B cell (primary cell): ENCODE results near the gene ZNF317. TPM values are rescaled to one million over a fixed set of nuclear protein-coding genes. Genes with fewer than 3 reads are reported as not detected.

Experiments used
- ATAC-seq: fragments of 200-7000 bp; cut with Tn5 transposase; one replicate; pipeline ENCODE4 v1.10.0; 2021; ENCODE audit warnings: low read depth, mild to moderate bottlenecking, moderate number of reproducible peaks, moderate library complexity
- CTCF ChIA-PET: fragments of 350-600 bp; sonication (Branson Sonifier 250); formaldehyde crosslinking; loops from one replicate; lab custom pipeline; 2021; ENCODE audit warnings: antibody characterized with exemption, inconsistent platforms; lab: Charles Lee
- POLR2A ChIA-PET: fragments of 350-600 bp; sonication (Branson Sonifier 250); formaldehyde crosslinking; loops from one replicate; lab custom pipeline; 2021; ENCODE audit warnings: antibody characterized with exemption; lab: Charles Lee
- DNase-seq: peaks from one replicate; pipeline ENCODE4 v3.0.0; 2013
- H2AFZ ChIP-seq: 2 replicates; pipeline ENCODE4 v1.6.1; 2012; ENCODE audit warnings: mild to moderate bottlenecking, low read depth, low read length; ENCODE audit not compliant: insufficient read depth, poor library complexity, severe bottlenecking
- H3K27ac ChIP-seq, 2 donors: 1 replicate in 1 of 2; 2 replicates in 1 of 2; pipeline ENCODE4 v1.5.1; 2012 to 2013; ENCODE audit warnings: low read length in 2 of 2, mild to moderate bottlenecking in 2 of 2, moderate library complexity in 1 of 2
- H3K27me3 ChIP-seq, 4 experiments: fragments of 200-600 bp in 1 of 4; sonication (generic) in 1 of 4; replicated peaks in 1 of 4; 1 replicate in 2 of 4; 2 replicates in 2 of 4; pipeline versions ENCODE4 v1.6.1 to v1.7.0; 2013 to 2016; ENCODE audit warnings: low read length in 3 of 4, mild to moderate bottlenecking in 2 of 4, mixed read lengths in 1 of 4, moderate library complexity in 1 of 4; ENCODE audit not compliant: insufficient read depth in 4 of 4, control insufficient read depth in 3 of 4; ENCODE audit errors: control extremely low read depth in 1 of 4
- H3K36me3 ChIP-seq, 2 experiments: replicated peaks in 1 of 2; 1 replicate in 1 of 2; 2 replicates in 1 of 2; pipeline versions ENCODE4 v1.6.1 to v1.7.1; 2013; ENCODE audit warnings: low read length in 1 of 2; ENCODE audit not compliant: insufficient read depth in 2 of 2, control insufficient read depth in 1 of 2; ENCODE audit errors: control extremely low read depth in 1 of 2, extremely low read depth in 1 of 2
- H3K4me1 ChIP-seq, 2 donors: fragments of 200-600 bp in 1 of 2; sonication (generic) in 1 of 2; 1 replicate in 1 of 2; 2 replicates in 1 of 2; pipeline versions ENCODE4 v1.5.1 to v1.6.1; 2013 to 2017; ENCODE audit warnings: low read length in 2 of 2; ENCODE audit not compliant: control insufficient read depth in 2 of 2, insufficient read depth in 2 of 2
- H3K4me2 ChIP-seq: replicated peaks from 2 replicates; pipeline ENCODE3; 2012; ENCODE audit warnings: mild to moderate bottlenecking, low read depth, low read length; ENCODE audit not compliant: poor library complexity, severe bottlenecking
- H3K4me3 ChIP-seq, 5 experiments: fragments of 200-600 bp in 1 of 5; sonication (generic) in 1 of 5; 1 replicate in 3 of 5; 2 replicates in 2 of 5; pipeline versions ENCODE4 v1.5.1 to v1.7.0; 2011 to 2016; ENCODE audit warnings: low read length in 4 of 5, mild to moderate bottlenecking in 4 of 5, low read depth in 2 of 5, control low read depth in 1 of 5, moderate library complexity in 1 of 5; ENCODE audit not compliant: insufficient read depth in 1 of 5; ENCODE audit errors: control extremely low read depth in 1 of 5, extremely low read depth in 1 of 5
- H3K79me2 ChIP-seq: fragments of 200-600 bp; sonication (generic); one replicate; pipeline ENCODE4 v1.6.0; 2016; ENCODE audit warnings: low read length; ENCODE audit not compliant: control insufficient read depth, insufficient read depth
- H3K9ac ChIP-seq: fragments of 200-600 bp; sonication (generic); 2 replicates; pipeline ENCODE4 v1.6.1; 2017; ENCODE audit warnings: mild to moderate bottlenecking, low read length, moderate library complexity
- H3K9me3 ChIP-seq, 3 donors: one replicate each; pipeline versions ENCODE4 v1.6.1 to v1.7.1; 2013; ENCODE audit warnings: low read length in 2 of 3; ENCODE audit not compliant: control insufficient read depth in 2 of 3, insufficient read depth in 1 of 3; ENCODE audit errors: control extremely low read depth in 1 of 3
- H4K20me1 ChIP-seq: 2 replicates; pipeline ENCODE4 v1.6.0; 2012; ENCODE audit warnings: mild to moderate bottlenecking, low read length; ENCODE audit not compliant: insufficient read depth, control insufficient read depth, poor library complexity, severe bottlenecking
- H3K27ac Mint-ChIP-seq: one replicate; pipeline ENCODE4 v1.8.0; 2021; ENCODE audit warnings: mixed read lengths
- H3K27me3 Mint-ChIP-seq: one replicate; pipeline ENCODE4 v1.8.0; 2021; ENCODE audit warnings: mixed read lengths
- H3K4me1 Mint-ChIP-seq: one replicate; pipeline ENCODE4 v1.8.0; 2021; ENCODE audit warnings: mixed read lengths
- H3K4me3 Mint-ChIP-seq: one replicate; pipeline ENCODE4 v1.8.0; 2021; ENCODE audit warnings: mixed read lengths
- H3K9me3 Mint-ChIP-seq: one replicate; pipeline ENCODE4 v1.8.0; 2022; ENCODE audit warnings: mixed read lengths; ENCODE audit not compliant: insufficient read depth
- CTCF ChIP-seq: fragments of 200-600 bp; IDR thresholded peaks from one replicate; pipeline ENCODE4 v1.8.0; 2022; ENCODE audit warnings: antibody characterized with exemption, mild to moderate bottlenecking
- EZH2 ChIP-seq: IDR thresholded peaks from 2 replicates; pipeline ENCODE4 v1.6.1; 2012; ENCODE audit warnings: borderline replicate concordance, low read depth, mild to moderate bottlenecking, moderate library complexity, low read length; ENCODE audit not compliant: insufficient read depth, poor library complexity, severe bottlenecking
- WGBS: methylation state at CpG from one replicate; pipeline ENCODE4 v1.1.5; 2013; ENCODE audit warnings: missing lambda C conversion rate; ENCODE audit not compliant: insufficient coverage; 5-methylcytosine and 5-hydroxymethylcytosine counted together
- intact Hi-C: fragments of 100-400 bp; cut with micrococcal nuclease; formaldehyde crosslinking; loops from one replicate; pipeline ENCODE4 v1.10.0; 2022
- polyA plus RNA-seq: library from polyadenylated mRNA; depleted of rRNA; stranded (reverse); fragments of >200 nt; gene quantifications from 2 replicates; pipeline ENCODE4 v1.2.3, GENCODE V29; 2012
- total RNA-seq, 2 donors: library from RNA; stranded (reverse); fragments of 120-200 nt in 1 of 2; gene quantifications; 1 replicate in 1 of 2; 2 replicates in 1 of 2; pipeline versions ENCODE4 v1.2.3 to v1.2.4, GENCODE V29; 2013 to 2022

Gene ZNF317
- total and polyA plus RNA-seq, 2 donors (not counting 1 experiment from before 2014, with no cell fraction given), result 31.6 to 65.2 TPM

- Mint-ChIP-seq H3K9me3 (no peaks in the 10 kb centered on the region), H3K4me3 (no peak overlapping the region), H3K27ac (no peak overlapping the region), H3K4me1 (peaks cover 10% of the 10 kb centered on the region), H3K27me3 (peaks cover 15% of the 10 kb centered on the region)
- Histone ChIP-seq H3K79me2 (no peaks in the 10 kb centered on the region), H2AFZ (no peak overlapping the region), H3K4me1 (peaks cover 4 to 12% of the 10 kb centered on the region in 2 donors), H3K9ac (no peak overlapping the region), H3K4me3 (no peak overlapping the region), H3K9me3 (no peaks in the 10 kb centered on the region), H3K36me3 (no peaks in the 10 kb centered on the region), H4K20me1 (no peaks in the 10 kb centered on the region), H3K27ac (no peak overlapping the region), H3K27me3 (peaks cover 0 to 9% (median 4%) of the 10 kb centered on the region in 4 experiments), H3K4me2 (no peak overlapping the region)
- ATAC-seq, result no peak
- intact Hi-C loops, result no loop called here
- ChIA-PET CTCF (no interaction called here), POLR2A (no interaction called here)
- no peak for TF ChIP-seq EZH2
- TF ChIP-seq CTCF, result no peak
- WGBS, result 0% methylated on average over 1 of the region's 3 CpGs
- DNase-seq, result no peak
These were observed 12.0 kb upstream of the ZNF317 start for GRCh38 chr19:9128171-9128570.

GRCh38 chr19:9130965-9131364 lies 9.2 kb upstream of the ZNF317 start:
- peak; percentile 50 for DNase-seq
- Histone ChIP-seq H3K27ac (no peak overlapping the region), H3K9ac (no peak overlapping the region), H4K20me1 (no peaks in the 10 kb centered on the region), H3K4me3 (no peak overlapping the region), H2AFZ (peak overlapping the region; percentile 49), H3K4me1 (peaks cover 4 to 12% of the 10 kb centered on the region in 2 donors), H3K27me3 (peaks cover 0 to 8% (median 3%) of the 10 kb centered on the region in 4 experiments), H3K9me3 (no peaks in the 10 kb centered on the region), H3K36me3 (no peaks in the 10 kb centered on the region), H3K79me2 (no peaks in the 10 kb centered on the region), H3K4me2 (no peak overlapping the region)
- Mint-ChIP-seq H3K27me3 (peaks cover 11% of the 10 kb centered on the region), H3K27ac (peak overlapping the region; percentile 8), H3K4me3 (no peak overlapping the region), H3K4me1 (peaks cover 10% of the 10 kb centered on the region), H3K9me3 (no peaks in the 10 kb centered on the region)
- ChIA-PET POLR2A (no interaction called here), CTCF (interaction anchor here (0.7 kb wide), 1 partner anchor 498 kb away, joined by 3 read pairs; no protein-coding TSS in a partner anchor)
- intact Hi-C loops, result no loop called here
- no CpG with 5 or more reads among the region's 1 CpG for WGBS
- ATAC-seq, result peak; percentile 62
- TF ChIP-seq CTCF (no peak), EZH2 (no peak)
